NOMO-1 treated with DMSO at 0.1 percent for 48 hours (cell line): ENCODE data around the gene PDZD8.
A peak's percentile ranks its signal among the peaks of the same experiment; 100 is the strongest.
"Not testable (repeated sequence)": the region's sequence is repeated elsewhere in the genome, so short reads cannot be mapped to it uniquely, and the experiment has no call there.

Source experiments
- DNase-seq: peaks from one replicate; lab custom pipeline; 2025; ENCODE audit not compliant: unreplicated experiment; lab: John Stamatoyannopoulos, UW

PDZD8 gene

DNA sequence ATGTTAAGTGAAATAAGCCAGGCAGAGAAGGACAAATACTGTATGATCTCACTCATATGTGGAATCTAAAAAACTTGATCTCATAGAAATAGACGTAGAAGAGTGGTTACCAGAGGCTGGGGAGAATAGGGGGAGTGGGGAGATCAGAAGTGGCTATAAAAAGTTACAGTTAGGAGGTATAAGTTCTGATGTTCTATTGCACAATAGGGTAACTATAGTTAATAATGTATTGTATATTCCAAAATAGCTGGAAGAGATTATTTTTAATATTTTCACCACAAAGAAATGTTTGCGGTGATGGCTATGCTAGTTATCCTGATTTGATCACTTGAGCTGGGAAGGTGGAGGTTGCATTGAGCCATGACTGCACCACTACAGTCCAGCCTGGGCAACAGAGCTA lies 80.5 kb downstream of the PDZD8 start:
- no peak for DNase-seq

DNA sequence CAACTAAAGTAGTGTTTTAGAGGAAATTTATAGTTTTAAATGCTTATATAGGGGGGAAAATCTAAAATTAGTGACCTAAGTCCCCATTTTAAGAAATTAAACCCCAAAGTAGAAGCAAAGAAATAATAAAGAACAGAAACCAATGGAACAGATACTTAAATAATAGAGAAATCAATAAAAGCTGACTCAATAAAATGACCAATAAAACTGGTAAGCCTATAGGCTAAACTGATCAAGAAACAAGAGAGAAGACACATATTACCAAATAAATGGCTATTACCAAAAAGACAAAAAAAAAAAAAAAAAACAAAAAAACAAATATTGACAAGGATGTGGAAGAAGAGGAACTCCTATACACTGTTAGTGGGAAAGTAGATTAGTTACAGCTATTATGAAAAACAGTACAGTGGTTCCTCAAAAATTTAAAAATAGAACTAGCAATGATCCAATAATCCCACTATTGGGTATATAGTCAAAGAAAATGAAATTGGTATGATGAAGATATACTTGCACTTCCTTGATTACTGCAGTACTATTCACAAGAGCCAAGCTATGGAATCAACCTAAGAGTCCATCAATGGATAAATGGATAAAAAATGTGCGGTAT lies 81.1 kb downstream of the PDZD8 start:
- no peak for DNase-seq

DNA sequence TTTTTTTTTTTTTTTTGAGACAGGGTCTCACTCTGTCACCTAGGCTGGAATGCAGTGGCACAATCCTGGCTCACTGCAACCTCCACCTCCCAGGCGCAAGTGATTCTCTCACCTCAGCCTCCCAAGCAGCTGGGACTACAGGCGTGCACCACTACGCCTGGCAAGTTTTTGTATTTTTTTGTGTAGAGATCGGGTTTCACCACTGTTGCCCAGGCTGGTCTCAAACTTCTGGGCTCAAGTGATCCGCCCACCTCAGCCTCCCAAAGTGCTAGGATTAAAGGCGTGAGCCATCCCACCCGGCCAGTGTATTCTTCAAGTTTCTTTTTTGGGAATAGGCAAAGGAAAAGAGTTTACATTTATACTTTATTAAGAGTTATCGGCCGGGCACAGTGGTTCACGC lies 84.4 kb downstream of the PDZD8 start:
- not testable (repeated sequence) for DNase-seq

DNA sequence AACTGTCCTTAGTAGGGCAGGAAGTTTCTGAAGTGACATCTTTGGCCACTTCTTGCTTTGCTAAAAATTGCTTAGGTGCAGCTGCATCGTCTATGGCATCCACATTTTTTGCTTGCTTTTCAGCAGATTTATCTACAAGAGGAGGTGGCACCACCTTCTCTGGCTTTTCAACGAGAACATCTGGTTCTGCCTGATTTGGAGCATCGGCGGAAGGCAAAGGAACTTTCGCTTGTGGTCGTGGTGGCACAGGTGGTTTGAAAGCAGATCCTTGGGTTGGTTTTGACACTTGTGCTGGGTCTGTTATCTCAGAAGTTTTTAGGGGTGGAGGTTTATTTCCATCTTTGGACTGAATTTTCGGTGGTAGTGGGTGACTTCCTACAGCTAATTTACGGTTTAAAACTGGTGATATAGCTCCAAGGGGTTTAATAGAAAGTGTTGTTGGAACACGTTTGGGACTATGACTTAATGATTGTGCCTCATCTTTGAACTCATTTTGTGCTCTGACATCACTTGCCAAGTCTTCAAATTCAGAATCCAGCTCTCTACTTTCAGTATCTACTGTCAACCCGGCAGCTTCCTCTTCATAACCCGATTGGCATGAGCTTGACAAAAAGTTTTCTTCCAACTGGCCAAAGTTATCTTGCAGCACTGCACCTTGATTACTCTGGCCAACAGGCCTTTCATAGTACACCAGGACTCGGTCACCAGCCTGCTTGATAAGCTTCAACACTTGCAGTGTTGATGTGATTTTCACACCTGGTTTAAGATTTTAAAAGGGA lies 90.3 kb downstream of the PDZD8 start:
- no peak for DNase-seq

DNA sequence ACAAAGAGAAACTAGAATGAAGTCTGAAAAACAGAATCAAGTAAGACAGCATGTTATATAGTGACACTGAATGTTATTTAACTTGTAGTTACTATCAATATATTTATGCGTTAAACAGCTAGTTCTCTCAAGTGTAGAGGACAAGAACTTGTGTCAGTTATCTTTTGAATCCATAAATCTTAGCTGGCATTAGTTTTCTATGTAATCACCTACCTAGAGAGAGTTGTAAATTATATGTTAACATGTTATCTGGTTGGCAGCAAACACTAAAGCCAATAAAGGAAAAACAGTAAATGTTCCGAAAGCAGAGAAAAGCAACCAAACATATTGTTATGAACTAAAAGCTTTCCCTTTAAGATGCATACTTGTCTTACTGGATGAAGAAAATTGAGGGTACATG lies 97.6 kb downstream of the PDZD8 start:
- DNase-seq, result no peak

DNA sequence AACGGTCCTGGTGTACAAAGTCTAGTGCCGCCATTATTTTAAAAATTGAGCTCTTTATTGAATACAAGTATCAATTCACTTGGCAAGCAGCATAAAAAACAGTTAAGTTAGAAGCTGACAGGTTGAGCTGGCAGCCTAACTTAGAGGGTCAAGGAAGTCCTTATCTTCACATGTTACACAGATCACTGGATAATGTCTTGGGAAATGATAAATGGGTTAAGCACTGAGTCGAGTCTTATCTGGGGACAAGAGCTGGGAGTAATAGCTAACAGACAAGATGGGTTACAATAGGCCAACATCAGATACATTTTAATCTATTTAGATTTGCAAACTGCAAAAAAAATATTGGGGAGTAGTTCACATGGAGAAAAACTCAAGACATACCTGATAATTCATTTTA lies 100.1 kb downstream of the PDZD8 start:
- no peak for DNase-seq

DNA sequence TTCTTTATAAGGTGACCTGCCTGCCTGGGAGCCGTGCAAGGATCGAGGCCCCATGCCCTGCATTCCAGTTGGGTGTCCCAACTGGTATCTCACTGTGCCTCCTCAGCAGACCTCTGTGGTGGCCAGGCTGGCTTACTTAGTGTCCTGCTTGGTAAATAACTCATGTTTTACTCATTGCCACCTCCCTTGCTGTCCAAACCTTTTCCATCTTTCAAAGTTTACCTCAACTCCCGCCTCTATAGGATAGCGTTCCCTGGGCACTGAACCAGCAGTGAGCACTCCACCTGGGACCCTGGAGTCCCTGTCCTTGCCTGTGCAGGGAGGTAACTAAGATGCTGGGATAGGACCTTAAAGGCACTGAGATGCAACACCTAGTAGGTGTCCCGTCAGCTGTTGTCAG lies 100.7 kb downstream of the PDZD8 start:
- no peak for DNase-seq

DNA sequence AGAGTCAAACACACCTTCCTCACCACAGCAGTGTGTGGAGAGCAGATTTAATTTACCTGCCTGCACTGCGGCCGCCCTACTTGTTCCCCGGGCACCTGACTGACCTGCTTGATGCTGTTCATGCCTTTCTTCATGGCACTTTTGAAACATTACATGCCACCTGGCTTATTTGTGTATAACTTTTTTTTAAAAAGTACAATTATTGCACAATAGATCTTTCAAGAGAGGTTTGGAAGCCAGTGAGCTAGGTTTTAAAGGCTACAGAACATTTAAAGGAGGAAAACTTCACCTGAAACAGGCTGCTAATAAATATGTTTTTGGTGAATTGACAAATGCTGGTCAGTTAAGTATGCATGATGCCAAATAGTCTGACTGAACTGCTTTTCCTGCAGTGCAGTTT lies 101.3 kb downstream of the PDZD8 start:
- DNase-seq, result no peak

DNA sequence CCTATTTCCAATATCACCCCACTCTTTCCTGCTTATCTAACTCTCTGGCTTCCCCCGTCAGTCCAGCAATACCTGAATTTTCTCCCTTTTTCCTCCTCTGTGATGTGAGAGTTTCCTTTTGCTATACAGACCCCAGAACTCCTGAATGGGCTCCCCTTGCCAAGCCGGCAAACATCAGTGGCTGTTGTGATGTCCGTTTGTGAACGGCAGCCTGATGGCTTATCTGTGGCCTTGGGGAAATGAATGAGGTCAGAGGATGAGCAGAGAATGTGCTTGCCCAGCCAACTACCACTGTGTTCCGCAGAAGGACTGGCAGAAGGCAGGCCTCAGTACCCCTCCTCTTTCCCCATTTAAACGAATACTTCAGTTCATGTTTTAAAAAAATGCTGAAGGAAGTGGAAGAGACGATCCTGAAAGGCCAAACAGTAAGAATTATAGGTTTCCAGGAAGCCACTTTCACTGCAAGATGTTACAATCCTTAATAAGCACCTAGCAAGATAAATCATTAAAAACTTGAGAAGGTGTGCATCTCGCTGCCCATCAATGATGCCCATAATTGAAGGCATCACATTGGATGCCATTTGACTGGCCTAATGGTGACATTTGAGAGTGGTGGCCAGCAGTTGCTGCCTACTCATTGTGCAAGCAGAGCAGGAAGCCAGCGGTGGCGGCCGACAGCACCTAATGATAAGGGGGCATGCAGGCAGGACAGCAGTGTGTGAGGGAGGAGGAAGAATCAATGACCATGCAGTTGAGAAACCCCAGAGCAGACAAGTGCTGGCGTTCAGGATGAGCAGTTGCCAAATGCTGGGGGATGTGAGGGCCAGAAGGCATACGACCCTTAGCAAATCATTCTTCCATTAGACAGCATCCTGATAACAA lies 102.8 kb downstream of the PDZD8 start:
- DNase-seq, result no peak

DNA sequence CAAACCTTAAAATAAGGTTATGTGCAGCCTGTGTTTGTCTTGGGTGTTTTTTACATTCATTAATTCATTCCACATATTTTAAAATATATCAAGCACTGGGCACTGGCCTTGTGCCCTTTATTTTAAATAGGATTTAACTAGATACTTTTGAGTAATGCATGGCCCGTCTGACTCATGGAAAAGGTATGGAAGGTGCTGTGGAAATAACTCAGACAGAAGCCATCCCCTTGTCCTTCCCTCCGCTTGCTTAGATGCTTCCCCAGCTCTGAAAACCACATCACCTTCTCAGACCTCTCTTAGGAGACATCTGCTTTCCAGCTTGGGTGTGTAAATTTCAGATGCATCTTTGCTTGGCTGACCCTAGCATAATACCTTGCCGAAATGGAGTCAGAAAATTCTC lies 103.8 kb downstream of the PDZD8 start:
- no peak for DNase-seq

DNA sequence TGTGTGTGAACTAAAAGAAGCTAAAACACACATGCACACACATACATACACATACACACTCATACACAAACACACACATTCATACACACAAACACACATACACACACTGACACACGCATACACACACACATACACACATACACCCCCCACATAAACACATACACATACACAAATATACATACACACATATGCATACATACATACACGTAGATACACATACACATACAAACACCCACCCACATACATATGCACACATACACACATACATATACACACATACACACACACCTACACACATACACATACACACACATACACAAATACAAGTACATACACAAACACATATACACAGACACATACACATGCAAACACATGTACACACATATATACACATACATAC lies 106.3 kb downstream of the PDZD8 start:
- no peak for DNase-seq

DNA sequence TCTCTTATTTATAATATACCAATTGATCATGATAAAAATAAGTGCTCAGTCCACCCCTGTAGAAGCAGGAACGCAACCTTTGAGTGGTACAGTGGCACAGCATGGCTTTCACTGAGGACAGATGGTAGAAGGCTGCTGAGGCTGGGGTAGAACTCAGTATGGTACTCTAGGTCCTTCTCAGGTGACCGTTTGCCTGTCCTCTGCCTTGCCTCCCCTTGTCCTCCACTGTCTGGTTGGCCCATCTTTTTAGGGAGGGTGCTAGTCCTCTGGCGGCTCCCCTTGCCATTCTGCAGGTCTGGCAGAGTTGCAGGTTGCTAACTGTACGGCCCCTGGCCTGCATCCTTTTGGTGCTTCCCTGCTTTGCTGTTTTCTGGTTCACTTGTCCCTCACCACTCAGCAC lies 107.0 kb downstream of the PDZD8 start:
- no peak for DNase-seq

DNA sequence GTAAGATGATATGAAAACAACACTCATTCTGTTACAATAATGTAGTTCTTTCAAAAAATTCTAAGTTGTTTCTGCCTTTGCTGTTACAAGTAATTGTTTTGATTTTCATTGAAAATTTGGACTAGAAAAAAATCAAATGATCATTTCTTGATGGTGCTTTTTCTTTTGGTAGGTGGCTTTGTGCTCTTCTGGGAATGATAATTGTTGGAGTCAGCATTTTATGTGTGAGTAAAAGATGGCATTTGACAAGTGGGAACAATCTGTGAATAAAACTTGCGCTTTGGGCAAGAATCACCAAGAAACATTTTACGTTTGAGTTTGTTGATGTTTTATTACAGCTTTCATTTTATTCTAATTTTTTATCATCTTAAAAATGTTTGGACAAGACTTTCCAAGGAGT lies 108.4 kb downstream of the PDZD8 start:
- DNase-seq, result no peak

DNA sequence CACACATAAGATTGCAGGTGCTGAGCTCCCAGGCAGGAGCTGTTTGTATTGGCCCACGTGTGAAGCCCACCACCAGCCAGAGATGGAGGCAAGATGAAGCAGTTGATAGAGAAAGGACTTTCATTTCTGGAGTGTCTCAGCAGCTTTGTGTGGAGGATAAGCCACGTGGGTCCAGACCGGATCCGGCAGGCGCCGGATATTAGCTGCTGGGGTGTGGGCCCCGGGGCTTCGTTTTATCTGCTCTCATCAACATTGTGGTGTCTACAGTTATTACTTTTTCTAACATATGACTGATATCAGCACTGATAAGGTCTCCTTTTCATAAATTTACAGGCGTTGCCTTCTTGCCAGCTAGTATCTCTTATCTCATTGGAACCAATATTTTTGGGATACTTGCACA lies 108.8 kb downstream of the PDZD8 start:
- DNase-seq, result no peak

DNA sequence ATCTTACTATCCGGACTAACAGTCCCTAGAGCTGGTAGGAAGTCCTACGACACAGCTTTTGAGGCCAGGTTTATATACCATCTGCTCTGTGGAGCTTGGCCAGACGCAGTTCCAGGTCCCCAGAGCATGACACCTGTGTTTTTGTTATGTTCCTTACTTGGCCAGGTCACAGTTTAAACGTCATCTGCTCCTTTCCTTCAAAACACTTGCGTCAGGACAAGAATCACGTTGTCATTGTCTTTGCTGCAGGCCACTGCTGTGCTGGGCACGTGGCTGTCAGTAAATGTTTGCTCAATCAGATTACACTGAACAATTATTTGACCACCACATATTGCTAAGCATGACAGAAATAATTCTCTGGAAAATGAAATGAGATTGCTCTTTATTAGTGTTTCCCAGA lies 110.5 kb downstream of the PDZD8 start:
- no peak for DNase-seq

DNA sequence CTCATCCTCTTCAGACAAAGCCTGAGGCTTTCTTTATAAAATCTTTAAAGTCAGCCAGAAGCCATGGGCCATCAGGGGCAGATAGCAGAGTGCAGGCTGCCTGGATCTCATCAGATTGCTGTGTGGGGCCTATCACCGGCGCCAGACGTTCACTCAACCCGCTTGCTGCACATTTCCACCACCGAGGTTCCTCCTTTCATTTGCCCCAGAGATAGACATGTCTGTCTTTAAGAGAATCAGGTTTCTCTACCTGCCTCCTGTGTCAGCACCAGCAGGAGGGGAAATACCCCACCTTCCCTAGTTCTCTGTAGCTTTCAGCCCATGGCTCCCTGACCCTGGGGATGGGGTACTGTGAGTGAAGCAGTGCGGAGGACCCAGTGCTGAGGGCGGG lies 112.3 kb downstream of the PDZD8 start:
- DNase-seq, result no peak

DNA sequence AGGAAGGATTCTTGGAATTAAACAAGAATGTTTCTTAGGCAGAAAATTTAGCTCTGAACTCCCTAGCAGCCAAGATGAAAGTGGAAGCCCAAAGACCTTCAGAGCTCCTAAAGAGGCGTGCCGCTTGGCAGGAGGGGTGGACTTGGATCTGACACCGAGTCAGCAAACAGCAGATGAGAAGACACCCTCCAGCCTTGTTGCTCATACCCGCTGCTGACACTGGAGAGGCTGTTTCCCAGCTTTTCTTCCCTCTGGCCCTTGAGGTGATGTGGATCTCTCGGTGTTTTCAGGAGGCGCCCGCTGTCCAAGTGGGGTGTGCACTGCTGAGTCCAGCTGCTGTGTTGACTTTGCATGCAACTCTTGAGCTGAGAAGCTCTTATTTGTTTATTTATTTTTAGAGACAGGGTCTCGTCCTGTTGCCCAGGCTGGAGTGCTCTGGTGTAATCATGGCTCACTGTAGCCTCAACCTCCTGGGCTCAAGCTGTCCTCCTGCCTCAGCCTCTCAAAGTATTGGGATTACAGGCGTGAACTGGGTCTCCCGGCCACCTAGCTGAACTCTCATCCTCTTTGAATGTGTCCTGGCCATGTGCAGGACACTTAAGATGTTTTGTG lies 112.8 kb downstream of the PDZD8 start:
- no peak for DNase-seq

DNA sequence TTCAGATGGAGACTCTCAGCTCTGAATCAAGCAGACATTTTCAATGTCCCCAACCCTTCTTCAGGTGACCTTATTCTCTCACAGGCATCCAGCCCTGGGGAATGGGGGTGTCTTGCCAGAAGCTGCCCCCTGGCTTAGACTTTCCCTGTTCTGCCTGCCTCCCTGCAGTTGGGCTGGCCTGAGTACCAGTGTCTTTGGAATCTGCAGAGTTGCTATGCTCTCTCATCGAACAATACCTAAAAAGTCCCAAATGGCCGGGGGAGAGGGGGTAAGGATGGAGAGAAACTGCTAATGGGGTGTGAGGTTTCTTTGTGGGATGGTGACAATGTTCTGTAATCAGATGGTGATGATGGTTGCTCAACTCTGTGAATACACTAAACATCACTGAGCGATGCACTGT lies 113.7 kb downstream of the PDZD8 start:
- no peak for DNase-seq

DNA sequence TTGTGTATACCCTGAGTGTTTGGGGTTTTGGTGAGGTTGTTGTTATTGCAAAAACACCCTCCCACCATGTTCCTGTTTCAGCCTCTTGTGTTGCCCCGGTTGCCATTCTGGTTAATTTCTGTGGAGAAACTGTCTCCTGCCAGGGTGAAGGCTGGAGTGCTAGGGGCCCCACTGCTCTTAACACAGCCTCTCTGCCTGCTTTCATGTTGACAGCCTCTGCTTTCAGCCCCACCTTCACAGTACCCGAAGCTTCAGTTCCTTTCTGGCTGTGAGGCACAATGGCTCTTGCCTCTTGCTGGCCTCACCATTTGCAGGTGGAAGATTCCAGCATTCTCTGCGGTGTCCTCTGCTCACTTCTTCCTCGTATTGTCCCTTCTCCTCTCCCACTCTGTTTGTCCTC lies 115.2 kb downstream of the PDZD8 start:
- DNase-seq, result peak; percentile 19

DNA sequence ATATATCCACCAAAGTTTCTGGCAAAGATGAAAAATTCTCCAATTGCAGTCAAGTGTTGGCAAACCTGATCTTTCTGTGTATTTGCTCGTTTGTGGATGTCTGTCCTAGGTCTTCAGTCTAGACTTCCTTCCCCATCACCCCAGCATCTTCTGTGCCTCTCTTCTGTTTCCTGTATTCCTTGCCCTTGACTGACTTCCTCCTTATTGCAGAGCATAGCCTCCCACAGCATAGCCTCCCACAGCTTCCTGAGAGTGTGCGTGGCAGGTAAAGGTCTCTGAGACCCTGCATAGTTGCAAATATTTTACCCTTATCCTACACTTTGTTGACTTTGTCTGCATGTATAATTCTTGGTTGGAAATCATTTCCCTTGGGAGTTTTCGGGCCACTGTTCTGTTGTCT lies 116.0 kb downstream of the PDZD8 start:
- peak; percentile 23 for DNase-seq

DNA sequence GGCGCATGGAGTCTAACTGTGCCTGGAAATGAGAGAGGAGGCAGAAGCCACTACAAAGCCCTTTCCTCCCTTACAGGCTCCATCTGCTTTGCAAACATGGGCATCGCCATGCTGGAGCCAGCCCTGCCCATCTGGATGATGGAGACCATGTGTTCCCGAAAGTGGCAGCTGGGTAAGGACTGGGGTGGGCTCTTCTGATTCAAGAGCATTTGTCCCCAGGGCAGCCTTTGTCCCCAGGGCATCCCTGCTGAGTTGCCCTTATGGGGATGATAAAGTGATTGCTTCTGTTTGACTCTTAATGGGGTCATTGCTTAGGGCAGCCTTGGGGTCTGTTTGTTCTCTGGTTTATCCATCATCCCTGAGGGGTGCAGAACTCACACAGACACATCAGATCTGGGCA lies 117.5 kb downstream of the PDZD8 start:
- DNase-seq, result no peak

DNA sequence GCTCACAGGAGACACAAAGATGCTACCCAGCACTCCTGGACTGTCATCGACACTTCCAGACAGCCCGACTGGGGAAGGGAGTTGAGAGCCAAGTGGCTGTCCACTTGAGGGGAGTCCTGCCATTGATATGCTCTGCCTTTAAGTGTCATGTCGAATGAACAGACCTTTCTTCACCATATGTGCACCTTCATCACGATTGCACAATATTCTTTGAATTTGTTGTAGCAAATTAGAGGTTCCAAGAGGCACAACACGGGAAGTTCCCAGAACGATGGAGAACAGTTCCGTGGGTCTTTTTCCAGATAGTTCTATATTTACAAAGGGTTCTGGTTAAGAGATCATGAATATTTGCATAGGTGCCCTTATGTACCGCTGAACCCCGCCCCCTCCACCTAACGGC lies 118.3 kb downstream of the PDZD8 start:
- DNase-seq, result no peak
